Ishikawa (cell line): Measurements from ENCODE around the gene ANGPT4.

Experiments
- CEBPB ChIP-seq: IDR thresholded peaks from 2 replicates; pipeline ENCODE4 v1.6.1; 2012
- CREB1 ChIP-seq: IDR thresholded peaks from 2 replicates; pipeline ENCODE4 v1.6.1; 2012; ENCODE audit warnings: low read depth
- EGR1 ChIP-seq: IDR thresholded peaks from 2 replicates; pipeline ENCODE4 v1.6.1; 2012
- EP300 ChIP-seq: IDR thresholded peaks from 2 replicates; pipeline ENCODE4 v1.6.1; 2012; ENCODE audit warnings: borderline replicate concordance
- FOXM1 ChIP-seq: IDR thresholded peaks from 2 replicates; pipeline ENCODE4 v1.6.1; 2012; ENCODE audit warnings: low read depth, borderline replicate concordance
- NFIC ChIP-seq: IDR thresholded peaks from 2 replicates; pipeline ENCODE4 v1.6.1; 2012
- RAD21 ChIP-seq: IDR thresholded peaks from 2 replicates; pipeline ENCODE4 v1.6.1; 2012; ENCODE audit warnings: low read depth
- TAF1 ChIP-seq: IDR thresholded peaks from 2 replicates; pipeline ENCODE4 v1.6.1; 2012; ENCODE audit warnings: low read depth, mild to moderate bottlenecking
- TCF12 ChIP-seq: IDR thresholded peaks from 2 replicates; pipeline ENCODE4 v1.6.1; 2012; ENCODE audit warnings: low read depth
- TEAD4 ChIP-seq: IDR thresholded peaks from 2 replicates; pipeline ENCODE4 v1.6.1; 2012
- YY1 ChIP-seq: IDR thresholded peaks from 2 replicates; pipeline ENCODE4 v1.6.1; 2012; ENCODE audit warnings: low read depth
- ZBTB7A ChIP-seq: IDR thresholded peaks from 2 replicates; pipeline ENCODE4 v1.6.1; 2012; ENCODE audit warnings: low read depth
- TF ChIP-seq, protein P1 (sequence below): IDR thresholded peaks from 2 replicates; pipeline ENCODE4 v1.6.1; 2012; ENCODE audit warnings: low read depth, mild to moderate bottlenecking
- TF ChIP-seq, protein P2 (sequence below): IDR thresholded peaks from 2 replicates; pipeline ENCODE4 v1.6.1; 2012
- TF ChIP-seq, protein P3 (sequence below): IDR thresholded peaks from 2 replicates; pipeline ENCODE4 v1.6.1; 2012

Gene ANGPT4

DNA sequence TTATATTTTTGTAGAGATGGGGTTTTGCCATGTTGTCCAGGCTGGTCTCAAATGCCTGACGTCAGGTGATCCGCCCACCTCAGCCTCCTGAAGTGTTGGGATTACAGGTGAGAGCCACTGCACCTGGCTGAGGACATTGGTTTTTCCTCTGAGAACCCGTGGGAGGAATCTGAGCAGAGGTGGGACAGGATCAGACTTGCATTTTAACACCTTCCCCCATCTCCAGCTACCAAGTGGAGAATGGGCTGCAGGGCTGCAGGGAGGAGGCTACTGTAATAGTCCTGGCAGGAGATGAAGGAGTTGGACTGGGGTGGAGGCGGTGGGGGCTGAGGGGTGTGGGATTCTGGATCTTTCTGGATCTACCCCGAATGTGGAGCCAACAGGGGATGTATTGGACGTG, 58.1 kb downstream of the ANGPT4 start:
- TF ChIP-seq YY1 (no peak), CEBPB (no peak)
- TF ChIP-seq, protein P1, sequence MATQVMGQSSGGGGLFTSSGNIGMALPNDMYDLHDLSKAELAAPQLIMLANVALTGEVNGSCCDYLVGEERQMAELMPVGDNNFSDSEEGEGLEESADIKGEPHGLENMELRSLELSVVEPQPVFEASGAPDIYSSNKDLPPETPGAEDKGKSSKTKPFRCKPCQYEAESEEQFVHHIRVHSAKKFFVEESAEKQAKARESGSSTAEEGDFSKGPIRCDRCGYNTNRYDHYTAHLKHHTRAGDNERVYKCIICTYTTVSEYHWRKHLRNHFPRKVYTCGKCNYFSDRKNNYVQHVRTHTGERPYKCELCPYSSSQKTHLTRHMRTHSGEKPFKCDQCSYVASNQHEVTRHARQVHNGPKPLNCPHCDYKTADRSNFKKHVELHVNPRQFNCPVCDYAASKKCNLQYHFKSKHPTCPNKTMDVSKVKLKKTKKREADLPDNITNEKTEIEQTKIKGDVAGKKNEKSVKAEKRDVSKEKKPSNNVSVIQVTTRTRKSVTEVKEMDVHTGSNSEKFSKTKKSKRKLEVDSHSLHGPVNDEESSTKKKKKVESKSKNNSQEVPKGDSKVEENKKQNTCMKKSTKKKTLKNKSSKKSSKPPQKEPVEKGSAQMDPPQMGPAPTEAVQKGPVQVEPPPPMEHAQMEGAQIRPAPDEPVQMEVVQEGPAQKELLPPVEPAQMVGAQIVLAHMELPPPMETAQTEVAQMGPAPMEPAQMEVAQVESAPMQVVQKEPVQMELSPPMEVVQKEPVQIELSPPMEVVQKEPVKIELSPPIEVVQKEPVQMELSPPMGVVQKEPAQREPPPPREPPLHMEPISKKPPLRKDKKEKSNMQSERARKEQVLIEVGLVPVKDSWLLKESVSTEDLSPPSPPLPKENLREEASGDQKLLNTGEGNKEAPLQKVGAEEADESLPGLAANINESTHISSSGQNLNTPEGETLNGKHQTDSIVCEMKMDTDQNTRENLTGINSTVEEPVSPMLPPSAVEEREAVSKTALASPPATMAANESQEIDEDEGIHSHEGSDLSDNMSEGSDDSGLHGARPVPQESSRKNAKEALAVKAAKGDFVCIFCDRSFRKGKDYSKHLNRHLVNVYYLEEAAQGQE, result no peak

DNA sequence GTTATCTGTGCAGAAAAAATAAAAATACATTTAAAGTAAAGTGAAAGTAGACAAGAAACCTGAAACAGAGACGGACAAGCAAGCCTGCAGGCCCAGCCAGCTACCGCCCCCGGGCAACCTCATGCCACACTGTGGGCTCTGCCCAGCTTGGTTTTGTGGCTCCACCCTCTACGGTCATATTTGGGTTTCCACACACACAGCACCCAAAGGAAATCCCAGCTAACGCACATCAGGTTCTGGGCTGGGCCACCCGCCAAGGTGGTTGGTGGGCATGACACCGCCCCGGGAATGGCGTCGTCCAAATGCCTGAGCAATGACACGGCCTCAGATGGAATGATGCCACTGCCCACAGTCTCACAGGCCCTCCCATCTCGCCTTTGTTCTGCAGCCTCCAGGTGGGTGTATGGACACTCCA, 59.8 kb downstream of the ANGPT4 start:
- TF ChIP-seq, protein P1, result no peak
- peak; percentile 83 for TF ChIP-seq TEAD4
- TF ChIP-seq FOXM1, result no peak
- TF ChIP-seq TCF12, result peak; percentile 46; the same call in 1 of the 2 replicates
- no peak for TF ChIP-seq CEBPB
- TF ChIP-seq NFIC, result peak; percentile 71
- TF ChIP-seq YY1, result peak; percentile 69; the same call in 1 of the 2 replicates
- TF ChIP-seq, protein P2, sequence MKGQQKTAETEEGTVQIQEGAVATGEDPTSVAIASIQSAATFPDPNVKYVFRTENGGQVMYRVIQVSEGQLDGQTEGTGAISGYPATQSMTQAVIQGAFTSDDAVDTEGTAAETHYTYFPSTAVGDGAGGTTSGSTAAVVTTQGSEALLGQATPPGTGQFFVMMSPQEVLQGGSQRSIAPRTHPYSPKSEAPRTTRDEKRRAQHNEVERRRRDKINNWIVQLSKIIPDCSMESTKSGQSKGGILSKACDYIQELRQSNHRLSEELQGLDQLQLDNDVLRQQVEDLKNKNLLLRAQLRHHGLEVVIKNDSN, result 0 out of 2 replicates have a peak, but pooled peaks have one; percentile 17
- TF ChIP-seq, protein P3, sequence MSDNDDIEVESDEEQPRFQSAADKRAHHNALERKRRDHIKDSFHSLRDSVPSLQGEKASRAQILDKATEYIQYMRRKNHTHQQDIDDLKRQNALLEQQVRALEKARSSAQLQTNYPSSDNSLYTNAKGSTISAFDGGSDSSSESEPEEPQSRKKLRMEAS, result peak; percentile 53; the same call in 1 of the 2 replicates
- TF ChIP-seq EGR1, result peak; percentile 51
- TF ChIP-seq ZBTB7A, result no peak

DNA sequence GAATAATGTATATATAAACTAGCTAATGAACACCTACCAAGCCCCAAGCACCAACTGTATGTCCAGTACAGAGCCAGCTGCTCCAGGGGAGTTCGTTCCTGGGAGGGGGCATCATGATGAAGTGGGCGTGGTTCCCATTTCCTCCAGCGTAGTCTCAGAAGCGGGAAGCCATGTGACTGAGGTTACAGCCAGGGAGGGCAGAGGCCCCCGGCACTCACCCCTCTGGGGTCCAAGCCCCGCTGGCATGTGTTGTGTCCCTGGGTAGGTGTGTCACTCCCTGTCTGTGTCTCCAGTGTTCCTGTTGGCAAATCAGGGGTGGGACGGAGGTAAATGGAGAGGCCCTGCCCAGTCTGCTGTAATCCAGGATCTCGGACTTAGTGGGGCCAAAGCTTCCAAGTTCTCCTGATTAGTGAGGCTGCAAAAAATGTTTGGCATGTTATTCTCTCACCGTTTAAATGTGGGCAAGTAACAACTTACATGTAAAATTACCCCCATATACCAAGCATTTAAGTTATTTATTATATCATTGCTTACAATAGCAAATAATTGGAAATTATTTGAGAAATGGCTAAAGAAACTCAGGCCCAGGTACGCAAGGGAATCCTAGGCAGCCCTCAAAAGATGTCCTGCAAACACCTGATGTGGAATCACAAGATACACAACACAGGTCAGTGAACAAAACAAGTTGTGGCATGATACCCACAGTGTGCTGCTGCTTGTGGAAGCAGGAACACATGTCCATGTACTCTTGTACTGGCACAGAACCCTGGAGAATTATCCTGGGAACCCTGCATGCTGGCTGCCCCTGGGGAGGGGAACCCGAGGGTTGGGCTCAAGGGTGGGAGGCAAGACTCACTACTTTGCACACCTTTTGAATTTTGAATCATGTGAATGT, 60.4 kb downstream of the ANGPT4 start:
- TF ChIP-seq ZBTB7A (0 out of 2 replicates have a peak, but pooled peaks have one; percentile 8), RAD21 (no peak)

DNA sequence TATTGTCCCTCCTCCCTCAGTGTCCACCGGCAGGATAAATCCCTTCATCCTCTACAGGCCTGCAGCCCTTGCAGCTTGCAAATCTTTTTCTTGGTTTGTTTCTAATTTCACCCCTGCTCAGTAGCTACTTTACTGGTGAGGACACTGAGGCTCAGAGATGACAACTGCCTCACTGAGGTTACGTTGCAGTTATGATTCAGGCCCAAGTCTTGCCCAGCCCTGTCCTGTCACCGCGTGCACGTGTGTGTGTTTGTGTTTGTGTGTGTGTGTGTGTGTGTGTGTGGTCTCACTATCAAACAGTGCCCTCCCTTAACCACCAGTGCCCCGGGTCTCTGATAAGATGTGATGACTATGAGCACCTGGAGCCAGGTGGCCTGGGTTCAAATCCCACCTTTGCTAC, 61.5 kb downstream of the ANGPT4 start:
- TF ChIP-seq TCF12, result no peak
- TF ChIP-seq EGR1, result no peak
- TF ChIP-seq YY1, result no peak
- TF ChIP-seq ZBTB7A, result no peak
- TF ChIP-seq NFIC, result no peak
- TF ChIP-seq, protein P1, result no peak
- TF ChIP-seq FOXM1, result no peak
- TF ChIP-seq, protein P3, result no peak
- no peak for TF ChIP-seq CREB1
- no peak for TF ChIP-seq EP300
- no peak for TF ChIP-seq CEBPB
- TF ChIP-seq, protein P2, result no peak
- TF ChIP-seq TAF1, result no peak
- TF ChIP-seq TEAD4, result no peak
- no peak for TF ChIP-seq RAD21
